Lung (tissue), 12 donors: ENCODE data around the gene CNTFR. TPM values are rescaled to one million over a fixed set of nuclear protein-coding genes. Genes with fewer than 3 reads are reported as not detected.
A peak's percentile ranks its signal among the peaks of the same experiment; 100 is the strongest.

Source experiments
- ATAC-seq: fragments of 200-7000 bp; cut with Tn5 transposase; one replicate; pipeline ENCODE4 v1.9.1; 2020; ENCODE audit warnings: moderate number of reproducible peaks; ENCODE audit not compliant: insufficient read depth, low FRiP score
- DNase-seq, 3 donors: peaks; one replicate each; pipeline ENCODE4 v3.0.0-alpha.2; 2013 to 2017
- H3K27ac ChIP-seq, 2 donors: one replicate each; pipeline ENCODE4 v1.5.1; 2013; ENCODE audit warnings: mild to moderate bottlenecking in 2 of 2, moderate library complexity in 2 of 2, control low read depth in 1 of 2, inconsistent platforms in 1 of 2, low read depth in 1 of 2, low read length in 1 of 2
- H3K27me3 ChIP-seq, 3 donors: one replicate each; pipeline ENCODE4 v1.5.1; 2013; ENCODE audit warnings: low read length in 2 of 3; ENCODE audit not compliant: control insufficient read depth in 3 of 3, insufficient read depth in 3 of 3
- H3K36me3 ChIP-seq, 4 donors: one replicate each; pipeline ENCODE4 v1.5.1; 2013; ENCODE audit warnings: low read length in 4 of 4, mild to moderate bottlenecking in 1 of 4, moderate library complexity in 1 of 4; ENCODE audit not compliant: control insufficient read depth in 4 of 4, insufficient read depth in 4 of 4
- H3K4me1 ChIP-seq, 5 donors: one replicate each; pipeline ENCODE4 v1.5.1; 2013; ENCODE audit warnings: low read length in 5 of 5, mild to moderate bottlenecking in 2 of 5, moderate library complexity in 1 of 5; ENCODE audit not compliant: control insufficient read depth in 5 of 5, insufficient read depth in 5 of 5
- H3K4me3 ChIP-seq: one replicate; pipeline ENCODE4 v1.5.1; 2013; ENCODE audit warnings: mild to moderate bottlenecking, control low read depth, moderate library complexity
- H3K9ac ChIP-seq, 2 donors: one replicate each; pipeline ENCODE4 v1.5.1; 2013; ENCODE audit warnings: low read length in 2 of 2, control low read depth in 1 of 2; ENCODE audit not compliant: insufficient read depth in 1 of 2
- H3K9me3 ChIP-seq, 4 donors: one replicate each; pipeline ENCODE4 v1.5.1; 2013; ENCODE audit warnings: low read length in 3 of 4, mild to moderate bottlenecking in 1 of 4, moderate library complexity in 1 of 4; ENCODE audit not compliant: control insufficient read depth in 4 of 4, insufficient read depth in 3 of 4
- WGBS, 2 donors: extraction: QIAGEN DNeasy Blood & Tissue Kit; methylation state at CpG; one replicate each; pipeline ENCODE4 v1.1.7; 2013; 5-methylcytosine and 5-hydroxymethylcytosine counted together
- polyA plus RNA-seq, 2 donors: library from polyadenylated mRNA; stranded (reverse); fragments of 200-250 nt; gene quantifications; one replicate each; pipeline ENCODE4 v1.2.1, GENCODE V29; 2013
- total RNA-seq, 2 donors: library from RNA; depleted of rRNA in 1 of 2; stranded (reverse); fragments of >200 nt in 1 of 2; gene quantifications; one replicate each; pipeline ENCODE4 v1.2.1, GENCODE V29; 2014 to 2021
- TF ChIP-seq, protein P1 (sequence below): IDR thresholded peaks from 2 replicates; pipeline ENCODE4 v1.5.1; 2012; ENCODE audit warnings: mild to moderate bottlenecking; ENCODE audit errors: control extremely low read depth, extremely low read depth
- donor health status: control.
- donor health status: control.
- donor health status: Bipolar disorder and iron deficiency.
- donor health status: healthy.
- donor health status: DM: yes; HTN: yes; CAD: no.

The CNTFR gene
- total and polyA plus RNA-seq, 4 donors, result 0.42 to 3.3 (median 1.3) TPM

DNA sequence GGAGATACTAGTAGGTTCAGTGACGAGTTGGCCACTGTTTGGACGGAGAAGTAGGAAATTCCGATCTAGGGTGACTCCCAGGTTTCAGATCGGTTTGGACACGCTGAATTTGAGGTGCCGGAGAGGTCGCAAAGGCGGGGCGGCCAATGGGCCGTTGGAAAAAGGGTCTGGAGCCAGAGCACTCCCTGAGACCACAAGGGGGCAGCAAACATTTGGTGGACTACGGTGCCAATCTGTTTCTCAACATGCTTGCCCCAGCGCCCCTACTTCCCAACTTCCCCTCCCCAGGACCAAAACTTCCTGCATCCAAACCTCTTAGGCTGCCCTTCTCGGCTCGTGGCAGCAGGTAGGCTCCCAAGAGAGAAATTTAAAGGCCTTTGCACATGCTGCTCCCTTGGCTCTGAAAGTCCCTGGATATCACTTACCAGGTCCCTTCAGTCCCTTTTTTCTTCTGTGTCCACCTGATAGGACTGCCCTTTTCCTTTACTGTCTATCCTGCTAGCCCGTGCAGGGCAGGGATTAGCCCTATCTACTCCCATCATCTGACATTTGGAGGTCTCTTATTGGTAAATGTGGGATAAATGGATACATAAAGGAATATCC lies 23.4 kb upstream of the CNTFR start:
- H3K4me1 ChIP-seq, result peaks cover 3 to 20% (median 8%) of the 10 kb centered on the region in 5 donors
- TF ChIP-seq, protein P1, sequence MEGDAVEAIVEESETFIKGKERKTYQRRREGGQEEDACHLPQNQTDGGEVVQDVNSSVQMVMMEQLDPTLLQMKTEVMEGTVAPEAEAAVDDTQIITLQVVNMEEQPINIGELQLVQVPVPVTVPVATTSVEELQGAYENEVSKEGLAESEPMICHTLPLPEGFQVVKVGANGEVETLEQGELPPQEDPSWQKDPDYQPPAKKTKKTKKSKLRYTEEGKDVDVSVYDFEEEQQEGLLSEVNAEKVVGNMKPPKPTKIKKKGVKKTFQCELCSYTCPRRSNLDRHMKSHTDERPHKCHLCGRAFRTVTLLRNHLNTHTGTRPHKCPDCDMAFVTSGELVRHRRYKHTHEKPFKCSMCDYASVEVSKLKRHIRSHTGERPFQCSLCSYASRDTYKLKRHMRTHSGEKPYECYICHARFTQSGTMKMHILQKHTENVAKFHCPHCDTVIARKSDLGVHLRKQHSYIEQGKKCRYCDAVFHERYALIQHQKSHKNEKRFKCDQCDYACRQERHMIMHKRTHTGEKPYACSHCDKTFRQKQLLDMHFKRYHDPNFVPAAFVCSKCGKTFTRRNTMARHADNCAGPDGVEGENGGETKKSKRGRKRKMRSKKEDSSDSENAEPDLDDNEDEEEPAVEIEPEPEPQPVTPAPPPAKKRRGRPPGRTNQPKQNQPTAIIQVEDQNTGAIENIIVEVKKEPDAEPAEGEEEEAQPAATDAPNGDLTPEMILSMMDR, result peak; percentile 74
- H3K4me3 ChIP-seq, result no peak overlapping the region
- no peak overlapping the region for H3K27ac ChIP-seq
- DNase-seq (peak; percentile 82 to 88 (median 86)), ATAC-seq (peak; percentile 63)
- 1 to 2% methylated on average over 15 of the region's 15 CpGs for WGBS, 2 donors
- peaks cover 5 to 31% (median 22%) of the 10 kb centered on the region in 4 donors for H3K36me3 ChIP-seq
- H3K27me3 ChIP-seq, result no peaks in the 10 kb centered on the region
- H3K9ac ChIP-seq, result no peak overlapping the region
- H3K9me3 ChIP-seq, result no peaks in the 10 kb centered on the region

DNA sequence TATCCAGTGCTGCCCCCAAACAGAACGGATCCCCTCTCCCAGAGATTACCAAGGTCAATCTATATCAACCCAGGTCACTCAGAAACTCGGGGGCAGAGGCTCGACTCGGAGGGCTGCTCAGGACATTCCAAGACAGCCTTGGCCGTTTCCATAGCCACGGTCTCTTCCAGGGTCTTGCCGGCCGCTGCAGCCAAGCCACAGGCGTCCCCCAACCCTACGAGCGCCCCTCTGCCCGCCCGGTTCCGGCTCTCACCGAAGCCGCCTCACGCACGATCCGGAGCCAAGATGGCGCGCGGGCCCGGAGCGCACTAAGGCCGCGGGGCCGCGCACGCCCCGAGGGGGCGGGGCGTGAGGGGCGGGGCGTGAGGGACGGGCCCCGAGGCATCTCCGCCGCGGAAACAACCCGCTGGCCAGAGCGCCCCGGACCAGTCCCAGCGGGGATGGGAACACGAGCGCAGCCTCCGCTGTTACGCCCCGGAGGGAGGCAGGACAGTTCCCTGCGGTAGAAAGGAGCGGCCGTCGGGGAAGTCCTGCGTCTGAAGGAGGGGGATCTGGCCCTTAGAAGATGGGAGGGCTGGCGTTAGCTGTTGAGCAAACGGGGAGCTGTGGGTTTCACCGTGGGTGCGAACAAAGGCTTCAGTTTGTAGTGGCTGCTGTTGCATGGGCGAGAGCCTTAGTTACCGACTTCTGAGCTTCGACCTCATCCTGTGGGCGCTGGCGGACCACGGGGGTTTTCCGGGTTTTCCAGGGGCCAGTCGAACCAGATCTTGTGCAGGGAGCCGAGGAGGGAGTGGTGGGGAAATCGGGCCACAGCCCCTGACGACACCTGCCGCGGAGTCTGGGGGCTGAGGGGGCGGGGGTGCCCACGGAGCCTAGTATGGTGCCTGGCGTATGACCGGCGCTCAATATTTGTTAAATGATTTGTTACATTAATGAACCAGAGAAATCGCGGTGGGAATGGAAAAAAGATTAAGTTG lies 22.6 kb upstream of the CNTFR start, which contains the start of gene RPP25L:
TSS of gene RPP25L (minus strand) at position 287 of the 977 bp plus-strand sequence. CDS start 801 bp downstream, outside the sequence.
- ATAC-seq (peak; percentile 98), DNase-seq (peak; percentile 89 to 95 (median 92))
- Histone ChIP-seq H3K27ac (peak within 1 kb of the TSS; percentile 87 to 91), H3K36me3 (peaks cover 3 to 24% (median 18%) of the 10 kb centered on the region in 4 donors), H3K27me3 (no peaks in the 10 kb centered on the region), H3K9me3 (no peaks in the 10 kb centered on the region), H3K9ac (peak within 1 kb of the TSS; percentile 76 to 89), H3K4me3 (peak within 1 kb of the TSS; percentile 80), H3K4me1 (peaks cover 3 to 20% (median 8%) of the 10 kb centered on the region in 5 donors)
- 1% methylated on average over 77 of the region's 77 CpGs for WGBS, 2 donors
- TF ChIP-seq, protein P1, result no peak

DNA sequence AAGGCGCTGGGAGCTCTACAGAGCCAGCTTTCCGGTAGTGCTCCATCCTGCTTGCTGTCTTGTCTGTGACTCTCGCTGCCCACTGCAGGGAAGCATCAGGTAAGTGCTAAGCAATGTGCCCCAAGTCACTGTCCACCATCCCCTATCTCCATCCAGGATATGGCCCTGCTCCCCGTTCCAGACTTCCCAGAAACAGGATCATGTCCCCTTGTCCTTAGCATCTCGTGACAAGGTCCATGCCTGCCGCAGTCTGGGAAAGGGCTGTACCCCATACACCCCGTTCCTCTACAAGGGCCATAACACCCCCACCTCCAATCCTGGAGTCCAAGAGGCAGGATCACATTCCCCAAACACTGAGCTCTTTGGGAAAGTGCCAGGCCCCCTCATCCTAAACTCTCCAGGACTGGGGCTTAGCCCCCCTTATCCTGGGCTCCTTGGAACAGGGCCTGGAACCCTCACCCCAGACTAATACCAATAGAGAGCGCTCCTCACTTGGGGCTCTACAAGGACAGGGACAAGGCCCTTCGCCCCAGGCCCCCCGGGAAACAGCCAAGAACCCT lies 21.8 kb upstream of the CNTFR start:
- Histone ChIP-seq H3K9me3 (no peaks in the 10 kb centered on the region), H3K36me3 (peaks cover 0 to 18% (median 14%) of the 10 kb centered on the region in 4 donors), H3K4me1 (peaks cover 3 to 20% (median 8%) of the 10 kb centered on the region in 5 donors), H3K9ac (peak overlapping the region; percentile 76 to 89), H3K27me3 (no peaks in the 10 kb centered on the region), H3K27ac (peak overlapping the region; percentile 87 to 91), H3K4me3 (peak overlapping the region; percentile 80)
- TF ChIP-seq, protein P1, result no peak
- ATAC-seq, result no peak
- WGBS, 2 donors, result 61 to 72% methylated on average over 10 of the region's 10 CpGs
- peak; percentile 41 to 44 (median 42) for DNase-seq
